GM19240 (cell line): ENCODE measurements around the gene MAGEA8.
"Not testable (repeated sequence)": the region's sequence is repeated elsewhere in the genome, so short reads cannot be mapped to it uniquely, and the experiment has no call there.

ENCODE experiments used
- DNase-seq: peaks from one replicate; pipeline ENCODE4 v3.0.0; 2011; ENCODE audit warnings: low spot score; ENCODE audit not compliant: insufficient read length

The MAGEA8 gene

GRCh38 chrX:149903889-149904748, 23.1 kb downstream of the MAGEA8 start:
- DNase-seq: no peak

GRCh38 chrX:149908308-149908707, 27.3 kb downstream of the MAGEA8 start:
- DNase-seq: no peak

GRCh38 chrX:149908727-149909126, 27.7 kb downstream of the MAGEA8 start:
- DNase-seq: no peak

- no peak for DNase-seq
Observed at GRCh38 chrX:149909324-149910177, 28.6 kb downstream of the MAGEA8 start.

GRCh38 chrX:149910178-149910695, 29.3 kb downstream of the MAGEA8 start:
- DNase-seq: no peak

- no peak for DNase-seq
Observed at GRCh38 chrX:149916745-149917392, 35.9 kb downstream of the MAGEA8 start.

- DNase-seq: not testable (repeated sequence)
Observed at GRCh38 chrX:149923836-149924235, 42.9 kb downstream of the MAGEA8 start.

- not testable (repeated sequence) for DNase-seq
Observed at GRCh38 chrX:149924434-149924833, 43.5 kb downstream of the MAGEA8 start.

GRCh38 chrX:149927245-149927963, 46.4 kb downstream of the MAGEA8 start:
- not testable (repeated sequence) for DNase-seq

- not testable (repeated sequence) for DNase-seq
Observed at GRCh38 chrX:149927964-149928258, 46.9 kb downstream of the MAGEA8 start.

GRCh38 chrX:149928635-149929034, 47.7 kb downstream of the MAGEA8 start:
- not testable (repeated sequence) for DNase-seq

GRCh38 chrX:149929400-149929799, 48.4 kb downstream of the MAGEA8 start, which contains the start of gene HSFX4:
HSFX4 (plus strand) TSS chrX:149929573; CDS start chrX:149929645, 72 bp downstream.
- not testable (repeated sequence) for DNase-seq

- DNase-seq: not testable (repeated sequence)
Observed at GRCh38 chrX:149931355-149931754, 50.4 kb downstream of the MAGEA8 start.

GRCh38 chrX:149932150-149932549, 51.2 kb downstream of the MAGEA8 start:
- not testable (repeated sequence) for DNase-seq

- not testable (repeated sequence) for DNase-seq
Observed at GRCh38 chrX:149932970-149933369, 52.0 kb downstream of the MAGEA8 start.

- DNase-seq: not testable (repeated sequence)
Observed at GRCh38 chrX:149933547-149933946, 52.6 kb downstream of the MAGEA8 start.
